K562 (cell line): ENCODE data around the gene TMEM156. TPM values are rescaled to one million over a fixed set of nuclear protein-coding genes. Genes with fewer than 3 reads are reported as not detected.

Source experiments
- ATAC-seq: fragments of 200-7000 bp; cut with Tn5 transposase; 3 replicates; pipeline ENCODE4 v1.9.1; 2020; ENCODE audit warnings: moderate library complexity
- BruUV-seq: library from RNA; stranded (reverse); fragments of 400-500 nt; replicated peaks from 2 replicates; lab custom pipeline; 2021; lab: Mats Ljungman, UMichigan
- CTCF ChIA-PET: fragments of 300-600 bp; formaldehyde crosslinking; extraction: SDS; loops from one replicate; lab custom pipeline; 2021; ENCODE audit warnings: low intra/inter-chr PET ratio; lab: Yijun Ruan, JAX
- POLR2A ChIA-PET: fragments of 300-600, 350-650 bp; sonication (Branson Sonifier 250); formaldehyde crosslinking; extraction: SDS; loops from one replicate; lab custom pipeline; 2021; ENCODE audit warnings: antibody characterized with exemption, inconsistent platforms; lab: Yijun Ruan, JAX
- DNase-seq, 4 experiments: peaks; one replicate each; pipeline versions ENCODE4 v3.0.0 to v3.0.0-alpha.2; 2011 to 2018; ENCODE audit warnings: low spot score in 3 of 4, mixed read lengths in 3 of 4; ENCODE audit errors: extremely low read depth in 1 of 4
- FAIRE-seq: peaks from 2 replicates; lab custom pipeline; 2011; peaks lifted over from hg19 to GRCh38; lab: Jason Lieb, UNC
- H2AFZ ChIP-seq: 2 replicates; pipeline ENCODE4 v1.6.0; 2011; ENCODE audit warnings: low read depth, low read length, control low read depth, inconsistent platforms
- H3K27ac ChIP-seq: fragments of 200-600 bp; 3 replicates; pipeline ENCODE4 v1.8.0; 2011; ENCODE audit warnings: low read depth, mild to moderate bottlenecking, control low read depth, inconsistent platforms, low read length, moderate library complexity, mixed read lengths; ENCODE audit errors: extremely low read depth
- H3K27me3 ChIP-seq, 2 experiments: fragments of 300-600 bp in 1 of 2; 2 replicates in 1 of 2; 3 replicates in 1 of 2; pipeline versions ENCODE4 v1.6.0 to v1.8.0; 2011; ENCODE audit warnings: inconsistent platforms in 2 of 2, low read length in 2 of 2, mild to moderate bottlenecking in 1 of 2, mixed read lengths in 1 of 2, moderate library complexity in 1 of 2; ENCODE audit not compliant: control insufficient read depth in 2 of 2, insufficient read depth in 2 of 2
- H3K36me3 ChIP-seq: fragments of 300-600 bp; 3 replicates; pipeline ENCODE4 v1.8.0; 2011; ENCODE audit warnings: mild to moderate bottlenecking, low read length, inconsistent platforms; ENCODE audit not compliant: control insufficient read depth, insufficient read depth
- H3K4me1 ChIP-seq, 2 experiments: fragments of 200-600 bp in 1 of 2; replicated peaks in 1 of 2; 2 replicates in 1 of 2; 3 replicates in 1 of 2; pipeline versions ENCODE4 v1.5.1 to v1.8.0; 2011; ENCODE audit warnings: inconsistent platforms in 2 of 2, low read length in 2 of 2, mild to moderate bottlenecking in 1 of 2, mixed read lengths in 1 of 2, moderate library complexity in 1 of 2; ENCODE audit not compliant: control insufficient read depth in 2 of 2, insufficient read depth in 2 of 2
- H3K4me2 ChIP-seq: 2 replicates; pipeline ENCODE4 v1.6.1; 2011; ENCODE audit warnings: low read length, control low read depth, inconsistent platforms, mixed read lengths; ENCODE audit not compliant: insufficient read depth
- H3K4me3 ChIP-seq: fragments of 200-600 bp; sonication (generic), shearing (Covaris generic); 2 replicates; pipeline ENCODE4 v1.5.1; 2016; ENCODE audit warnings: control low read depth, inconsistent platforms
- H3K79me2 ChIP-seq: fragments of 200-600 bp; 3 replicates; pipeline ENCODE4 v1.8.0; 2011; ENCODE audit warnings: low read length, inconsistent platforms; ENCODE audit not compliant: control insufficient read depth, insufficient read depth
- H3K9ac ChIP-seq, 2 experiments: 2 replicates each; pipeline versions ENCODE4 v1.6.0 to v1.6.1; 2011; ENCODE audit warnings: low read depth in 2 of 2, low read length in 2 of 2, control low read depth in 1 of 2, inconsistent platforms in 1 of 2, mild to moderate bottlenecking in 1 of 2, mixed read lengths in 1 of 2; ENCODE audit not compliant: insufficient read depth in 1 of 2
- H3K9me1 ChIP-seq: one replicate; pipeline ENCODE4 v1.6.0; 2011; ENCODE audit warnings: inconsistent platforms, mild to moderate bottlenecking, low read length, moderate library complexity; ENCODE audit not compliant: control insufficient read depth, insufficient read depth
- H3K9me3 ChIP-seq: replicated peaks from 2 replicates; pipeline ENCODE4 v1.5.1; 2011; ENCODE audit warnings: low read depth, low read length, inconsistent platforms; ENCODE audit not compliant: control insufficient read depth, insufficient read depth
- H4K20me1 ChIP-seq: replicated peaks from 2 replicates; pipeline ENCODE4 v1.6.1; 2011; ENCODE audit warnings: low read length, inconsistent platforms, mixed read lengths; ENCODE audit not compliant: control insufficient read depth, insufficient read depth
- ARNT ChIP-seq, 2 experiments: fragments of 450-650 bp; IDR thresholded peaks; 2 replicates each; pipeline ENCODE4 v1.6.1; 2016; ENCODE audit warnings: mild to moderate bottlenecking in 1 of 2
- FUS ChIP-seq: fragments of 200-400 bp; formaldehyde crosslinking; optimal IDR thresholded peaks from 2 replicates; pipeline ENCODE3; 2017; ENCODE audit warnings: low read depth, low read length
- TEAD4 ChIP-seq, 2 experiments: sonication (generic) in 1 of 2; formaldehyde crosslinking in 1 of 2; IDR thresholded peaks; 2 replicates each; pipeline versions ENCODE4 v1.6.1 to v1.8.0; 2012 to 2022; ENCODE audit warnings: borderline replicate concordance in 1 of 2, inconsistent platforms in 1 of 2, low read length in 1 of 2, mild to moderate bottlenecking in 1 of 2, missing genetic modification reagents in 1 of 2
- TFAM ChIP-seq: fragments of 250-450 bp; sonication (Bioruptor Pico); conservative IDR thresholded peaks from 2 replicates; pipeline ENCODE4 v1.5.0; 2021; ENCODE audit warnings: mild to moderate bottlenecking, moderate library complexity
- ZNF175 ChIP-seq: fragments of 200-800 bp; sonication (Bioruptor generic); IDR thresholded peaks from 2 replicates; pipeline ENCODE4 v1.6.1; 2016; ENCODE audit warnings: low read depth, mild to moderate bottlenecking, missing genetic modification characterization, missing compliant biosample characterization
- WGBS: fragments of 100-300 bp; shearing (Covaris generic); methylation state at CpG from one replicate; pipeline ENCODE4 v1.1.6; 2016; ENCODE audit warnings: low coverage, mixed read lengths; ENCODE audit not compliant: insufficient coverage; ENCODE audit errors: missing lambda C conversion rate; 5-methylcytosine and 5-hydroxymethylcytosine counted together
- in situ Hi-C: fragments of 300-500 bp; cut with MboI; formaldehyde crosslinking; loops from 4 replicates; pipeline ENCODE4 v1.15.0; 2018; ENCODE audit warnings: inconsistent platforms, mixed read lengths
- intact Hi-C: fragments of 100-400 bp; cut with micrococcal nuclease; formaldehyde crosslinking; loops from 2 replicates; pipeline ENCODE4 v1.14.2; 2022
- polyA plus RNA-seq, 8 experiments: library from polyadenylated mRNA; depleted of rRNA in 4 of 8; stranded (reverse) in 5 of 8; unstranded in 3 of 8; fragments of >200 nt; fragmentation: Nextera tagmentation in 2 of 8; fragmentation: Illumina TruSeq in 1 of 8; extraction: Ambion mirVana in 2 of 8; extraction: Trizol in 1 of 8; gene quantifications; 2 replicates each; pipeline versions ENCODE4 v1.2.1 to v1.2.3, GENCODE V29; 2011 to 2014; ENCODE audit warnings: inconsistent platforms in 1 of 8, missing spikeins in 1 of 8
- total RNA-seq, 7 experiments: library from RNA; depleted of rRNA in 6 of 7; stranded (reverse); fragments of >200 nt in 6 of 7; fragmentation: Illumina TruSeq in 2 of 7; extraction: Trizol in 2 of 7; gene quantifications; 2 replicates each; pipeline versions ENCODE4 v1.2.1 to v1.2.3, GENCODE V29; 2011 to 2021; ENCODE audit warnings: low replicate concordance in 1 of 7
- TF ChIP-seq, protein P1 (sequence below): IDR thresholded peaks from 2 replicates; pipeline ENCODE4 v1.6.1; 2011; ENCODE audit not compliant: insufficient read length; ENCODE audit errors: extremely low read depth
- TF ChIP-seq, protein P2 (sequence below): fragments of 450-650 bp; IDR thresholded peaks from 2 replicates; pipeline ENCODE4 v1.6.1; 2016
- TF ChIP-seq, protein P3 (sequence below), 2 experiments: fragments of 450-650 bp; IDR thresholded peaks; 2 replicates each; pipeline ENCODE4 v1.6.1; 2018; ENCODE audit warnings: mild to moderate bottlenecking in 2 of 2, low read depth in 1 of 2; ENCODE audit not compliant: partially characterized antibody in 2 of 2

Gene TMEM156
- total and polyA plus RNA-seq, 9 of the 15 experiments (the other 6 are each of a cell fraction or from before 2014, with no cell fraction given), result 3.5 to 9.6 (median 6.4) TPM

DNA sequence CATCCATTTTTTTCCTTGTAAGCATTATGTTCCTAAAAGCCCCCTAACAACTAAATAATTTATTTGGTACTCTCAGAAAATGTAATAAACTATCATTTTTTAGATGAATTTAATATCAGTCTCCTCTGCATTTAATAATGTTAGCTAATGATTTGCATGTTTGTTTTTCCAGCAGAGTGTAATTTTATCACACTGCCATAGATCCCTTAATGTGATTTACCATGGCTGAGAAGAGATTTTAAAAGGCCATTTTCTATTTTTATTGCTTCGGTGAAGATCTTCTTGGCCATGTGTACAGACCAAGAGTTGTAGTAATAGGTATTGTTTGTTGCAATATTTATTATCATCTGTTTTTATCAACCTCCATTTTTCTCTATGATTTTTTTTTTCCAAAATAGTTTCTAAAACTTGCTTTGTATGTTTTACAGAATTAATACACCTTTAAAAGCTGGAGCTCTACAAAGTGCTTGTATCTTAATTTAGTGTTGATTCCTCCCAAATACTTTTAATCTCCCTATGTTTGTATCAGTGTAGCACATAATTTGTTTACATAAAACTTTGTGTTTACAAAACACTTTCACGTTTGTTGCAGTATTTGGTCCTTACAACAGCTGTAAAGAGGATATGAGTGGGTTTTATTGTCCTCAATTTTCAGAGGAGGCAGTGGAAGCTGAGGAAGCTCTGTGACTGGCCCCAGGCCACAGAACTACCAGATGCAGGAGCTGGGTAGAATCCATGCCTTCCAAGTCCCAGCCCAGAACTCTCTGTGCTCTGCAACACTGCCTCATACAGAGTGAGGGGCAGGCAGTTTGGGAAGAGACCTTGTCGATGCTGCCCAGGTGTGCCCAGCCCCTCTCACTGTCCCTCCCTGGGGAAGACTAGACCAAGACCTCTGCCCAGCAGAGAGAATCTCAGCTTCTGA lies 106.5 kb downstream of the TMEM156 start (continued):
- TF ChIP-seq, protein P1, sequence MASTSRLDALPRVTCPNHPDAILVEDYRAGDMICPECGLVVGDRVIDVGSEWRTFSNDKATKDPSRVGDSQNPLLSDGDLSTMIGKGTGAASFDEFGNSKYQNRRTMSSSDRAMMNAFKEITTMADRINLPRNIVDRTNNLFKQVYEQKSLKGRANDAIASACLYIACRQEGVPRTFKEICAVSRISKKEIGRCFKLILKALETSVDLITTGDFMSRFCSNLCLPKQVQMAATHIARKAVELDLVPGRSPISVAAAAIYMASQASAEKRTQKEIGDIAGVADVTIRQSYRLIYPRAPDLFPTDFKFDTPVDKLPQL, result no peak
- TF ChIP-seq TFAM (no peak), ARNT (IDR thresholded peaks at IDR 0.05) (no peak)

DNA sequence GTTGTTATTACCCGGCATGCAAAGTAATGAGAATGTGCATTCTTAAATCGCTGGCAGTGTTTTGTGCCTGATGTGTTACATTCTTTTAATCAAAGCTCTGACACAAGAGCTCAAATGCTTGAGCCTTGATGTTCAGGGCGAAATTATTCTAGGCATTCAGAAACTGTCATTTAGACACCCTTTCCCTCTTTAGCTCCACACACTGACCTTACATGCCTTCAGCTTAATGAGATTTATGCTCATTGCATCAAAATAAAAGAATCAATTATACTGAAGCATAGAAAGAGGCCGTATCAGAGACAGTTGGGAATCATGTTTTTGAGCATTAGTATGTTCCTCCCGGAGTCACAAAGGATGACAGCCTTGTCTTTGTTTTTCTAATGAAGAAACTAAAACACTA lies 107.9 kb downstream of the TMEM156 start:
- intact Hi-C loops (no loop called here), in situ Hi-C loops (no loop called here)
- POLR2A ChIA-PET, result interaction anchor here (0.8 to 0.9 kb wide), 3 partner anchors 10 to 17 kb away, joined by 3 to 4 read pairs (median 3); no protein-coding TSS in a partner anchor
- no peaks in the 10 kb centered on the region for H3K4me1 ChIP-seq
- ATAC-seq, result no peak
- no TSS peak for BruUV-seq
- no peaks in the 10 kb centered on the region for H3K27me3 ChIP-seq
- no peaks in the 10 kb centered on the region for H3K36me3 ChIP-seq
- CTCF ChIA-PET, result no interaction called here
- no peaks in the 10 kb centered on the region for H3K9me3 ChIP-seq
- no peak for FAIRE-seq
- peaks cover 4% of the 10 kb centered on the region; the same call in 1 of the 2 replicates for H4K20me1 ChIP-seq
- no peak overlapping the region for H3K9ac ChIP-seq
- DNase-seq, result no peak
- no peaks in the 10 kb centered on the region for H3K79me2 ChIP-seq
- H3K27ac ChIP-seq, result no peak overlapping the region
- H3K4me3 ChIP-seq, result no peak overlapping the region
- H3K4me2 ChIP-seq, result no peak overlapping the region
- H2AFZ ChIP-seq, result no peak overlapping the region
- 30% methylated on average over 5 of the region's 5 CpGs for WGBS
- no peaks in the 10 kb centered on the region for H3K9me1 ChIP-seq
- no peak for TF ChIP-seq TEAD4 (IDR thresholded peaks at IDR 0.05; ENCODE audit: low read length)
- TF ChIP-seq TEAD4 (CRISPR knock-in tag; IDR thresholded peaks at IDR 0.05; ENCODE audit: borderline replicate concordance), result no peak
- TF ChIP-seq, protein P2, sequence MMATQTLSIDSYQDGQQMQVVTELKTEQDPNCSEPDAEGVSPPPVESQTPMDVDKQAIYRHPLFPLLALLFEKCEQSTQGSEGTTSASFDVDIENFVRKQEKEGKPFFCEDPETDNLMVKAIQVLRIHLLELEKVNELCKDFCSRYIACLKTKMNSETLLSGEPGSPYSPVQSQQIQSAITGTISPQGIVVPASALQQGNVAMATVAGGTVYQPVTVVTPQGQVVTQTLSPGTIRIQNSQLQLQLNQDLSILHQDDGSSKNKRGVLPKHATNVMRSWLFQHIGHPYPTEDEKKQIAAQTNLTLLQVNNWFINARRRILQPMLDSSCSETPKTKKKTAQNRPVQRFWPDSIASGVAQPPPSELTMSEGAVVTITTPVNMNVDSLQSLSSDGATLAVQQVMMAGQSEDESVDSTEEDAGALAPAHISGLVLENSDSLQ, result no peak
- TF ChIP-seq ZNF175 (CRISPR knock-in tag), result no peak
- no peak for TF ChIP-seq FUS
- TF ChIP-seq, protein P3, sequence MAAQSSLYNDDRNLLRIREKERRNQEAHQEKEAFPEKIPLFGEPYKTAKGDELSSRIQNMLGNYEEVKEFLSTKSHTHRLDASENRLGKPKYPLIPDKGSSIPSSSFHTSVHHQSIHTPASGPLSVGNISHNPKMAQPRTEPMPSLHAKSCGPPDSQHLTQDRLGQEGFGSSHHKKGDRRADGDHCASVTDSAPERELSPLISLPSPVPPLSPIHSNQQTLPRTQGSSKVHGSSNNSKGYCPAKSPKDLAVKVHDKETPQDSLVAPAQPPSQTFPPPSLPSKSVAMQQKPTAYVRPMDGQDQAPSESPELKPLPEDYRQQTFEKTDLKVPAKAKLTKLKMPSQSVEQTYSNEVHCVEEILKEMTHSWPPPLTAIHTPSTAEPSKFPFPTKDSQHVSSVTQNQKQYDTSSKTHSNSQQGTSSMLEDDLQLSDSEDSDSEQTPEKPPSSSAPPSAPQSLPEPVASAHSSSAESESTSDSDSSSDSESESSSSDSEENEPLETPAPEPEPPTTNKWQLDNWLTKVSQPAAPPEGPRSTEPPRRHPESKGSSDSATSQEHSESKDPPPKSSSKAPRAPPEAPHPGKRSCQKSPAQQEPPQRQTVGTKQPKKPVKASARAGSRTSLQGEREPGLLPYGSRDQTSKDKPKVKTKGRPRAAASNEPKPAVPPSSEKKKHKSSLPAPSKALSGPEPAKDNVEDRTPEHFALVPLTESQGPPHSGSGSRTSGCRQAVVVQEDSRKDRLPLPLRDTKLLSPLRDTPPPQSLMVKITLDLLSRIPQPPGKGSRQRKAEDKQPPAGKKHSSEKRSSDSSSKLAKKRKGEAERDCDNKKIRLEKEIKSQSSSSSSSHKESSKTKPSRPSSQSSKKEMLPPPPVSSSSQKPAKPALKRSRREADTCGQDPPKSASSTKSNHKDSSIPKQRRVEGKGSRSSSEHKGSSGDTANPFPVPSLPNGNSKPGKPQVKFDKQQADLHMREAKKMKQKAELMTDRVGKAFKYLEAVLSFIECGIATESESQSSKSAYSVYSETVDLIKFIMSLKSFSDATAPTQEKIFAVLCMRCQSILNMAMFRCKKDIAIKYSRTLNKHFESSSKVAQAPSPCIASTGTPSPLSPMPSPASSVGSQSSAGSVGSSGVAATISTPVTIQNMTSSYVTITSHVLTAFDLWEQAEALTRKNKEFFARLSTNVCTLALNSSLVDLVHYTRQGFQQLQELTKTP (IDR thresholded peaks at IDR 0.05; ENCODE audit: low read depth in 1 of 2, partially characterized antibody in 2 of 2), result no peak
